GM21390 (cell line): ENCODE data around the gene ERBIN.
"Not testable (repeated sequence)": the region's sequence is repeated elsewhere in the genome, so short reads cannot be mapped to it uniquely, and the experiment has no call there.

Source experiments
- ATAC-seq: cut with Tn5 transposase; IDR thresholded peaks from one replicate; pipeline ENCODE4 v1.9.1; 2021; ENCODE audit not compliant: unreplicated experiment

ERBIN gene

GRCh38 chr5:65914641-65915196 lies 11.7 kb upstream of the ERBIN start:
- ATAC-seq: no peak

- not testable (repeated sequence) for ATAC-seq
Observed at GRCh38 chr5:65915661-65916060, 10.7 kb upstream of the ERBIN start.

- ATAC-seq: no peak
Observed at GRCh38 chr5:65916066-65916465, 10.3 kb upstream of the ERBIN start.

GRCh38 chr5:65916636-65917035 lies 9.7 kb upstream of the ERBIN start:
- ATAC-seq: no peak

GRCh38 chr5:65919773-65920172 lies 6.6 kb upstream of the ERBIN start:
- ATAC-seq: no peak

- ATAC-seq: no peak
Observed at GRCh38 chr5:65923339-65923738, 3.0 kb upstream of the ERBIN start.

- ATAC-seq: no peak
Observed at GRCh38 chr5:65924366-65925043, 1.9 kb upstream of the ERBIN start.

- ATAC-seq: peak; percentile 49
Observed at GRCh38 chr5:65925044-65925600, 1.3 kb upstream of the ERBIN start.

- ATAC-seq: peak; percentile 62
Observed at GRCh38 chr5:65925601-65926275, 637 bp upstream of the ERBIN start.

GRCh38 chr5:65926893-65927292 lies 518 bp downstream of the ERBIN start:
- no peak for ATAC-seq

GRCh38 chr5:65927503-65928321 lies 1.3 kb downstream of the ERBIN start:
- ATAC-seq: peak; percentile 22

GRCh38 chr5:65928322-65928752 lies 2.0 kb downstream of the ERBIN start:
- ATAC-seq: no peak

GRCh38 chr5:65928860-65929259 lies 2.5 kb downstream of the ERBIN start:
- ATAC-seq: no peak

GRCh38 chr5:65932676-65933075 lies 6.3 kb downstream of the ERBIN start:
- no peak for ATAC-seq

- ATAC-seq: no peak
Observed at GRCh38 chr5:65933295-65933694, 6.9 kb downstream of the ERBIN start.

- peak; percentile 87 for ATAC-seq
Observed at GRCh38 chr5:65938256-65938655, 11.9 kb downstream of the ERBIN start.

GRCh38 chr5:65943771-65944170 lies 17.4 kb downstream of the ERBIN start:
- no peak for ATAC-seq

- no peak for ATAC-seq
Observed at GRCh38 chr5:65946198-65946745, 19.9 kb downstream of the ERBIN start.

- ATAC-seq: no peak
Observed at GRCh38 chr5:65948115-65948747, 21.9 kb downstream of the ERBIN start.

- ATAC-seq: no peak
Observed at GRCh38 chr5:65951330-65951729, 25.0 kb downstream of the ERBIN start.
